HepG2 (cell line): ENCODE results near the gene CST3. TPM values are rescaled to one million over a fixed set of nuclear protein-coding genes. Genes with fewer than 3 reads are reported as not detected.

Source experiments
- KLF16 ChIP-seq, 2 experiments: sonication (generic) in 1 of 2; formaldehyde crosslinking in 1 of 2; IDR thresholded peaks; 2 replicates each; pipeline versions ENCODE4 v1.6.1 to v1.8.0; 2016 to 2023; ENCODE audit warnings: missing genetic modification reagents in 2 of 2, missing compliant biosample characterization in 1 of 2
- MAFG ChIP-seq: sonication (generic); formaldehyde crosslinking; IDR thresholded peaks from 2 replicates; pipeline ENCODE4 v1.5.1; 2020; ENCODE audit warnings: mild to moderate bottlenecking, missing genetic modification reagents
- MYC ChIP-seq: sonication (generic); formaldehyde crosslinking; IDR thresholded peaks from 2 replicates; pipeline ENCODE4 v1.9.0; 2021; ENCODE audit warnings: missing genetic modification reagents, borderline replicate concordance
- PHF5A ChIP-seq: IDR thresholded peaks from one replicate; pipeline ENCODE4 v1.6.1; 2018; ENCODE audit warnings: low read depth, missing genetic modification reagents; ENCODE audit not compliant: unreplicated experiment
- SRSF1 ChIP-seq: fragments of 200-400 bp; formaldehyde crosslinking; optimal IDR thresholded peaks from 2 replicates; pipeline ENCODE3; 2017; ENCODE audit warnings: mild to moderate bottlenecking, low read depth, low read length, moderate library complexity
- SSRP1 ChIP-seq: IDR thresholded peaks from 2 replicates; pipeline ENCODE4 v1.6.1; 2016; ENCODE audit warnings: control low read depth
- SYNCRIP ChIP-seq: fragments of 200-400 bp; formaldehyde crosslinking; IDR thresholded peaks from 2 replicates; pipeline ENCODE4 v1.6.1; 2018; ENCODE audit warnings: mild to moderate bottlenecking, low read depth, low read length; ENCODE audit not compliant: insufficient read depth
- TCF12 ChIP-seq, 2 experiments: fragments of 450-650 bp in 1 of 2; sonication (generic) in 1 of 2; formaldehyde crosslinking in 1 of 2; IDR thresholded peaks; 2 replicates each; pipeline versions ENCODE4 v1.6.1 to v1.8.0; 2017 to 2022; ENCODE audit warnings: antibody characterized with exemption in 1 of 2, mild to moderate bottlenecking in 1 of 2, missing genetic modification reagents in 1 of 2, moderate library complexity in 1 of 2
- ZNF883 ChIP-seq: sonication (generic); formaldehyde crosslinking; IDR thresholded peaks from 2 replicates; pipeline ENCODE4 v1.5.1; 2020; ENCODE audit warnings: mild to moderate bottlenecking, missing genetic modification reagents; ENCODE audit errors: not compliant biosample characterization
- polyA plus RNA-seq, 8 experiments: library from polyadenylated mRNA; depleted of rRNA in 3 of 8; stranded (reverse) in 7 of 8; unstranded in 1 of 8; fragments of >200 nt; fragmentation: Illumina TruSeq in 4 of 8; extraction: Trizol in 4 of 8; gene quantifications; 2 replicates each; pipeline versions ENCODE4 v1.2.1 to v1.2.3, GENCODE V29; 2011 to 2016; ENCODE audit warnings: low read depth in 4 of 8, missing spikeins in 1 of 8, mixed read lengths in 1 of 8; ENCODE audit not compliant: insufficient read depth in 1 of 8
- total RNA-seq, 5 experiments: library from RNA; depleted of rRNA; stranded (reverse); fragments of >200 nt; fragmentation: Illumina TruSeq; extraction: Trizol; gene quantifications; 2 replicates each; pipeline ENCODE4 v1.2.3, GENCODE V29; 2016; ENCODE audit warnings: low read depth in 1 of 5
- TF ChIP-seq, protein P1 (sequence below): sonication (generic); formaldehyde crosslinking; IDR thresholded peaks from 2 replicates; pipeline ENCODE4 v1.5.0; 2020; ENCODE audit warnings: mild to moderate bottlenecking, missing genetic modification reagents, borderline replicate concordance
- TF ChIP-seq, protein P2 (sequence below): sonication (generic); formaldehyde crosslinking; conservative IDR thresholded peaks from 2 replicates; pipeline ENCODE4 v1.4.0; 2020; ENCODE audit warnings: missing genetic modification reagents
- TF ChIP-seq, protein P3 (sequence below): sonication (generic); formaldehyde crosslinking; IDR thresholded peaks from 2 replicates; pipeline ENCODE4 v1.5.0; 2020; ENCODE audit warnings: missing genetic modification reagents, mild to moderate bottlenecking, borderline replicate concordance
- TF ChIP-seq, protein P4 (sequence below): sonication (generic); formaldehyde crosslinking; IDR thresholded peaks from 2 replicates; pipeline ENCODE4 v1.8.1; 2023; ENCODE audit warnings: mild to moderate bottlenecking, moderate library complexity, missing genetic modification reagents

Gene CST3
- total and polyA plus RNA-seq, 2 of the 13 experiments (the other 11 are each of a cell fraction or from before 2014, with no cell fraction given), result 690 to 1,005 TPM

DNA sequence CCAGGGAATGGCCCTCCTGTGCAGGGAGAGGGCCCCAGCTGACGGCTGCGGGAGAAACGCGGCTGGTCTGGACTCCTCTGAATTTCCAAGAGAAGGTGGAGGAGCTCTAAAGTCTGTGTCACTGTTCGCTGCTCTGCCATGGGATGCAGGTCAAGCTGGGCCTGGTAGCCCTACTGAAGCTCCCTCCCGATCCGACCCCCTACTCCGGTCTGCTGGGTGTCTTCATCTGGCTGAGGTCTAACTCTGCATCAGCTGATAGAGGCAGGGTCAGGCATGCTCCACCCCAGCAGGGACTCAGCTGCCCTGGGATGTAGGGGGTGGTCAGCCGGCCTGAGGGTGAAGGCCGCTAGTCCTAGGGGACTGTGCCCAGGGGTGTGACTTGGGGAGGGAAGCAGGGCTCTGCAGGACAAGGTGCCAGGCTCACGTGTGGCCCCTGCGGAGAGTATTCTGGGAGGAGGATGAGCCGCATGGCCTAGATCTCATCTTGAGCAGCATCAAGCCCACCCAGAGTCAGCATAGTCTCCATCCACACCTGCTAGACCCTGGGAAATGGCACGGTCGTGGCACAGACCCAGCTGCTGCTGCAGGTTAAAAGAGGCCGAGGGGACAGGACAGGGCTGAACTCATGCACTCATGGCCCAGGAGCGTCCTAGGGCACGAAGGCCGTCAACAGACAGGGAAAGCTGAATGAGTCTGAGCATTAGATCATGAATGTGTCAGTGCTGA is 1.4 kb downstream of the CST3 start (continued):
- TF ChIP-seq, protein P1, sequence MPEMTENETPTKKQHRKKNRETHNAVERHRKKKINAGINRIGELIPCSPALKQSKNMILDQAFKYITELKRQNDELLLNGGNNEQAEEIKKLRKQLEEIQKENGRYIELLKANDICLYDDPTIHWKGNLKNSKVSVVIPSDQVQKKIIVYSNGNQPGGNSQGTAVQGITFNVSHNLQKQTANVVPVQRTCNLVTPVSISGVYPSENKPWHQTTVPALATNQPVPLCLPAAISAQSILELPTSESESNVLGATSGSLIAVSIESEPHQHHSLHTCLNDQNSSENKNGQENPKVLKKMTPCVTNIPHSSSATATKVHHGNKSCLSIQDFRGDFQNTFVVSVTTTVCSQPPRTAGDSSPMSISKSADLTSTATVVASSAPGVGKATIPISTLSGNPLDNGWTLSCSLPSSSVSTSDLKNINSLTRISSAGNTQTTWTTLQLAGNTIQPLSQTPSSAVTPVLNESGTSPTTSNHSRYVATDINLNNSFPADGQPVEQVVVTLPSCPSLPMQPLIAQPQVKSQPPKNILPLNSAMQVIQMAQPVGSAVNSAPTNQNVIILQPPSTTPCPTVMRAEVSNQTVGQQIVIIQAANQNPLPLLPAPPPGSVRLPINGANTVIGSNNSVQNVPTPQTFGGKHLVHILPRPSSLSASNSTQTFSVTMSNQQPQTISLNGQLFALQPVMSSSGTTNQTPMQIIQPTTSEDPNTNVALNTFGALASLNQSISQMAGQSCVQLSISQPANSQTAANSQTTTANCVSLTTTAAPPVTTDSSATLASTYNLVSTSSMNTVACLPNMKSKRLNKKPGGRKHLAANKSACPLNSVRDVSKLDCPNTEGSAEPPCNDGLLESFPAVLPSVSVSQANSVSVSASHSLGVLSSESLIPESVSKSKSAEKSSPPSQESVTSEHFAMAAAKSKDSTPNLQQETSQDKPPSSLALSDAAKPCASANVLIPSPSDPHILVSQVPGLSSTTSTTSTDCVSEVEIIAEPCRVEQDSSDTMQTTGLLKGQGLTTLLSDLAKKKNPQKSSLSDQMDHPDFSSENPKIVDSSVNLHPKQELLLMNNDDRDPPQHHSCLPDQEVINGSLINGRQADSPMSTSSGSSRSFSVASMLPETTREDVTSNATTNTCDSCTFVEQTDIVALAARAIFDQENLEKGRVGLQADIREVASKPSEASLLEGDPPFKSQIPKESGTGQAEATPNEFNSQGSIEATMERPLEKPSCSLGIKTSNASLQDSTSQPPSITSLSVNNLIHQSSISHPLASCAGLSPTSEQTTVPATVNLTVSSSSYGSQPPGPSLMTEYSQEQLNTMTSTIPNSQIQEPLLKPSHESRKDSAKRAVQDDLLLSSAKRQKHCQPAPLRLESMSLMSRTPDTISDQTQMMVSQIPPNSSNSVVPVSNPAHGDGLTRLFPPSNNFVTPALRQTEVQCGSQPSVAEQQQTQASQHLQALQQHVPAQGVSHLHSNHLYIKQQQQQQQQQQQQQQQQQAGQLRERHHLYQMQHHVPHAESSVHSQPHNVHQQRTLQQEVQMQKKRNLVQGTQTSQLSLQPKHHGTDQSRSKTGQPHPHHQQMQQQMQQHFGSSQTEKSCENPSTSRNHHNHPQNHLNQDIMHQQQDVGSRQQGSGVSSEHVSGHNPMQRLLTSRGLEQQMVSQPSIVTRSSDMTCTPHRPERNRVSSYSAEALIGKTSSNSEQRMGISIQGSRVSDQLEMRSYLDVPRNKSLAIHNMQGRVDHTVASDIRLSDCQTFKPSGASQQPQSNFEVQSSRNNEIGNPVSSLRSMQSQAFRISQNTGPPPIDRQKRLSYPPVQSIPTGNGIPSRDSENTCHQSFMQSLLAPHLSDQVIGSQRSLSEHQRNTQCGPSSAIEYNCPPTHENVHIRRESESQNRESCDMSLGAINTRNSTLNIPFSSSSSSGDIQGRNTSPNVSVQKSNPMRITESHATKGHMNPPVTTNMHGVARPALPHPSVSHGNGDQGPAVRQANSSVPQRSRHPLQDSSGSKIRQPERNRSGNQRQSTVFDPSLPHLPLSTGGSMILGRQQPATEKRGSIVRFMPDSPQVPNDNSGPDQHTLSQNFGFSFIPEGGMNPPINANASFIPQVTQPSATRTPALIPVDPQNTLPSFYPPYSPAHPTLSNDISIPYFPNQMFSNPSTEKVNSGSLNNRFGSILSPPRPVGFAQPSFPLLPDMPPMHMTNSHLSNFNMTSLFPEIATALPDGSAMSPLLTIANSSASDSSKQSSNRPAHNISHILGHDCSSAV (CRISPR knock-in tag), result 0 out of 2 replicates have a peak, but pooled peaks have one; percentile 1
- TF ChIP-seq KLF16 (CRISPR knock-in tag; IDR thresholded peaks at IDR 0.05), result no peak
- TF ChIP-seq, protein P2, sequence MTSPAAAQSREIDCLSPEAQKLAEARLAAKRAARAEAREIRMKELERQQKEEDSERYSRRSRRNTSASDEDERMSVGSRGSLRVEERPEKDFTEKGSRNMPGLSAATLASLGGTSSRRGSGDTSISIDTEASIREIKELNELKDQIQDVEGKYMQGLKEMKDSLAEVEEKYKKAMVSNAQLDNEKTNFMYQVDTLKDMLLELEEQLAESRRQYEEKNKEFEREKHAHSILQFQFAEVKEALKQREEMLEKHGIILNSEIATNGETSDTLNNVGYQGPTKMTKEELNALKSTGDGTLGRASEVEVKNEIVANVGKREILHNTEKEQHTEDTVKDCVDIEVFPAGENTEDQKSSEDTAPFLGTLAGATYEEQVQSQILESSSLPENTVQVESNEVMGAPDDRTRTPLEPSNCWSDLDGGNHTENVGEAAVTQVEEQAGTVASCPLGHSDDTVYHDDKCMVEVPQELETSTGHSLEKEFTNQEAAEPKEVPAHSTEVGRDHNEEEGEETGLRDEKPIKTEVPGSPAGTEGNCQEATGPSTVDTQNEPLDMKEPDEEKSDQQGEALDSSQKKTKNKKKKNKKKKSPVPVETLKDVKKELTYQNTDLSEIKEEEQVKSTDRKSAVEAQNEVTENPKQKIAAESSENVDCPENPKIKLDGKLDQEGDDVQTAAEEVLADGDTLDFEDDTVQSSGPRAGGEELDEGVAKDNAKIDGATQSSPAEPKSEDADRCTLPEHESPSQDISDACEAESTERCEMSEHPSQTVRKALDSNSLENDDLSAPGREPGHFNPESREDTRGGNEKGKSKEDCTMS (CRISPR knock-in tag), result no peak
- TF ChIP-seq MYC (CRISPR knock-in tag), result no peak
- TF ChIP-seq SSRP1, result 0 out of 2 replicates have a peak, but pooled peaks have one; percentile 65
- TF ChIP-seq ZNF883 (CRISPR knock-in tag), result no peak
- no peak for TF ChIP-seq TCF12 (IDR thresholded peaks at IDR 0.05)
- TF ChIP-seq TCF12 (CRISPR knock-in tag; IDR thresholded peaks at IDR 0.05), result no peak
- TF ChIP-seq SRSF1, result peak; percentile 63
- no peak for TF ChIP-seq SYNCRIP
- TF ChIP-seq, protein P3, sequence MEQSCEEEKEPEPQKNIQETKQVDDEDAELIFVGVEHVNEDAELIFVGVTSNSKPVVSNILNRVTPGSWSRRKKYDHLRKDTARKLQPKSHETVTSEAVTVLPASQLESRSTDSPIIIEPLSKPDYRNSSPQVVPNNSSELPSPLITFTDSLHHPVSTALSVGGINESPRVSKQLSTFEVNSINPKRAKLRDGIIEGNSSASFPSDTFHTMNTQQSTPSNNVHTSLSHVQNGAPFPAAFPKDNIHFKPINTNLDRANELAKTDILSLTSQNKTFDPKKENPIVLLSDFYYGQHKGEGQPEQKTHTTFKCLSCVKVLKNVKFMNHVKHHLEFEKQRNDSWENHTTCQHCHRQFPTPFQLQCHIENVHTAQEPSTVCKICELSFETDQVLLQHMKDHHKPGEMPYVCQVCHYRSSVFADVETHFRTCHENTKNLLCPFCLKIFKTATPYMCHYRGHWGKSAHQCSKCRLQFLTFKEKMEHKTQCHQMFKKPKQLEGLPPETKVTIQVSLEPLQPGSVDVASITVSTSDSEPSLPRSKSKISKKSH (CRISPR knock-in tag), result peak; percentile 30; the same call in 1 of the 2 replicates
- TF ChIP-seq, protein P4, sequence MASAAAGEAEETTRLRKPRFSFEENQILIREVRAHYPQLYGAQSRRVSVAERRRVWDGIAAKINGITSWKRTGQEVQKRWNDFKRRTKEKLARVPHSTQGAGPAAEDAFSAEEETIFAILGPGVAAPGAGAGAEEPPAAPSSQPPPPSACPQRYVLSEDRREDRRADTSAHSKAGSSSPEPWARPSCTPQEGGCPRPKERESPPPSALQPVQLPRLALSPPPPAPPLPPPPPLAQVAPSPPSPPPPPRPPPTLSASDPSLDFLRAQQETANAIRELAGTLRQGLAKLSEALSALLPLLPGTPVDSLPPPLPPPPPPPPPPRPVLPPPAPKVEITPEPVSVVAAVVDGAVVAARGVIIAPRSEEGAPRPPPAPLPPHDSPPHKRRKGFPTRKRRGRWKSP (CRISPR knock-in tag), result no peak
- TF ChIP-seq PHF5A (CRISPR knock-in tag), result no peak
- no peak for TF ChIP-seq MAFG (CRISPR knock-in tag)
